Omental fat pad (tissue), 4 donors: ENCODE results near the gene CADPS2. TPM values are rescaled to one million over a fixed set of nuclear protein-coding genes. Genes with fewer than 3 reads are reported as not detected.

Experiments
- ATAC-seq: fragments of 150-250 bp; one replicate; pipeline ENCODE4 v1.9.1; 2016; ENCODE audit warnings: mild to moderate bottlenecking, moderate library complexity; ENCODE audit not compliant: low FRiP score
- DNase-seq: peaks from one replicate; pipeline ENCODE4 v3.0.0-alpha.2; 2019; ENCODE audit warnings: low spot score
- CTCF ChIP-seq, 3 donors: fragments of 450-650 bp; IDR thresholded peaks; one replicate each; pipeline ENCODE4 v1.5.1; 2016 to 2017; ENCODE audit warnings: antibody characterized with exemption in 3 of 3, mild to moderate bottlenecking in 3 of 3, moderate library complexity in 2 of 3
- total RNA-seq, 4 donors: library from RNA; depleted of rRNA; stranded (reverse); fragments of >200 nt; gene quantifications; one replicate each; pipeline ENCODE4 v1.1.0, GENCODE V29; 2016

The CADPS2 gene
- total RNA-seq, 4 donors from 2014 or later, result 15.3 to 41.9 (median 24.4) TPM

GRCh38 chr7:122762071-122762470 is 124.2 kb downstream of the CADPS2 start:
- DNase-seq (no peak), ATAC-seq (no peak)
- TF ChIP-seq CTCF (IDR thresholded peaks at IDR 0.05), result no peak

- TF ChIP-seq CTCF (IDR thresholded peaks at IDR 0.05), result no peak
- no peak for ATAC-seq
- no peak for DNase-seq
These were observed 127.8 kb downstream of the CADPS2 start for GRCh38 chr7:122758501-122758900.

- TF ChIP-seq CTCF (IDR thresholded peaks at IDR 0.05), result no peak
- DNase-seq (no peak), ATAC-seq (no peak)
These were observed 129.4 kb downstream of the CADPS2 start for GRCh38 chr7:122756860-122757259.

- TF ChIP-seq CTCF (IDR thresholded peaks at IDR 0.05), result no peak
- DNase-seq (no peak), ATAC-seq (no peak)
These were observed 130.6 kb downstream of the CADPS2 start for GRCh38 chr7:122755696-122756095.

GRCh38 chr7:122752583-122752982 is 133.7 kb downstream of the CADPS2 start:
- no peak for ATAC-seq
- no peak for TF ChIP-seq CTCF (IDR thresholded peaks at IDR 0.05)
- no peak for DNase-seq

- DNase-seq (no peak), ATAC-seq (no peak)
- TF ChIP-seq CTCF (IDR thresholded peaks at IDR 0.05), result no peak
These were observed 135.9 kb downstream of the CADPS2 start for GRCh38 chr7:122750389-122750788.

- no peak for DNase-seq
- no peak for ATAC-seq
- no peak for TF ChIP-seq CTCF (IDR thresholded peaks at IDR 0.05)
These were observed 138.1 kb downstream of the CADPS2 start for GRCh38 chr7:122748195-122748594.
